Measurements from ENCODE around the gene MTG2.

DNA sequence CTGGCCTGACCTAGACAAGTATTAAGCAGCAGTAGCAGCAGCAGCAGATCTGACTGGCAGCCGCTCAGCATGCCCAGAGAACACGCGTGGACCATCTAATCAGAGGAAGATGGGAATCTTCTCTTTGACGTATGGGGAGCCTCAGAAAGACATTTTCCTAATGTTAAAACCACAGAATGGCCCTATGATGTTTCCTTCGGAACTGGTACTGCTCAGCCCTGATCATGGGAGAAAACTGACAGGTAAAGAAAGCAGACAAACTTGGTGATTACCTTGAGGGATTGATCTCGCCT, 45.8 kb upstream of the MTG2 start:
- TF ChIP-seq, protein P1, sequence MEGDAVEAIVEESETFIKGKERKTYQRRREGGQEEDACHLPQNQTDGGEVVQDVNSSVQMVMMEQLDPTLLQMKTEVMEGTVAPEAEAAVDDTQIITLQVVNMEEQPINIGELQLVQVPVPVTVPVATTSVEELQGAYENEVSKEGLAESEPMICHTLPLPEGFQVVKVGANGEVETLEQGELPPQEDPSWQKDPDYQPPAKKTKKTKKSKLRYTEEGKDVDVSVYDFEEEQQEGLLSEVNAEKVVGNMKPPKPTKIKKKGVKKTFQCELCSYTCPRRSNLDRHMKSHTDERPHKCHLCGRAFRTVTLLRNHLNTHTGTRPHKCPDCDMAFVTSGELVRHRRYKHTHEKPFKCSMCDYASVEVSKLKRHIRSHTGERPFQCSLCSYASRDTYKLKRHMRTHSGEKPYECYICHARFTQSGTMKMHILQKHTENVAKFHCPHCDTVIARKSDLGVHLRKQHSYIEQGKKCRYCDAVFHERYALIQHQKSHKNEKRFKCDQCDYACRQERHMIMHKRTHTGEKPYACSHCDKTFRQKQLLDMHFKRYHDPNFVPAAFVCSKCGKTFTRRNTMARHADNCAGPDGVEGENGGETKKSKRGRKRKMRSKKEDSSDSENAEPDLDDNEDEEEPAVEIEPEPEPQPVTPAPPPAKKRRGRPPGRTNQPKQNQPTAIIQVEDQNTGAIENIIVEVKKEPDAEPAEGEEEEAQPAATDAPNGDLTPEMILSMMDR (IDR thresholded peaks at IDR 0.05; ENCODE audit: poor library complexity, severe bottlenecking), result no peak
- no peak for TF ChIP-seq POLR2AphosphoS5 (IDR thresholded peaks at IDR 0.05)
- no peak for TF ChIP-seq MXI1 (conservative IDR thresholded peaks at IDR 0.05; ENCODE audit: poor library complexity, severe bottlenecking)
- TF ChIP-seq EP300 (conservative IDR thresholded peaks at IDR 0.05; ENCODE audit: poor library complexity, severe bottlenecking), result no peak
- TF ChIP-seq EZH2 (IDR thresholded peaks at IDR 0.05; ENCODE audit: borderline replicate concordance, insufficient read depth, low read length, poor library complexity, severe bottlenecking), result no peak
- TF ChIP-seq RAD21 (conservative IDR thresholded peaks at IDR 0.05), result no peak

Measured in neural cell (in vitro differentiated cells).